HG02970 (cell line): Measurements from ENCODE around the gene GCK.

Source experiments
- ATAC-seq: cut with Tn5 transposase; IDR thresholded peaks from one replicate; pipeline ENCODE4 v1.9.1; 2021; ENCODE audit warnings: mild to moderate bottlenecking, moderate library complexity, moderate number of reproducible peaks; ENCODE audit not compliant: unreplicated experiment, low FRiP score

Gene GCK

DNA sequence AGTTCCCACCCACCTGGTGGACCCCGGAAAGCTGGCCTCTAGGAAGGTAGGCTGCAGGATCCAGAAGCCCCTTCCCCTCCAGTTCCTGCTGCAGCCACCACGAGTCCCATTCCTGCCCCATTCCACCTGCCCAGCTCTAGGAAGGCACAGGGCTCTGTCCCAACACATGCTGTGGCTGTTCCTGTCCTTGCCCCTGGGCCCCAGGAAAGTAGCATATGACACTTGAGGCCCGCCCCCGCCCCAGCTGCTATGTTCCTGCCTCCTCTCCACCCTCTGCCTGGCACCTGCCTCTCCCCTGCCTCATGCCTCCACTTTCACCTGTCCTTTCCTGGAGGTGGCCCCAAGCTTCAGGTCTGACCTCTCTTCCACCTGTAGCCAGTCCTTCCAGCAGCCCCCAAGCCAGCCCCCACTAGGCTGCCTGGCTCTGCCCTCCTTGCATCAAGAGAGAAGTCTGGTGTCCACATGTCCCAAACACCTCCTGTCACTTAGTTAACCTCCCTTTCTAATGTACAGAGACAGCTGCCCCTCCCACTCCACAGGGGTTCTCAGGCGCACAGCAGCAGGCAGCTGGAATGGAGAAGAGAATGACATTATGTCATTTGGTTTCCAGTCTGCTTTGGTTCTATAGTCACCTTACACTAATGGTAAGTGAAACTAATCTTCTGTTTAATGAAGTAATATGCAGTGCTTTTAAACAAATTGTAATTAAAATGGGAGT, 34.3 kb upstream of the GCK start:
- no peak for ATAC-seq

DNA sequence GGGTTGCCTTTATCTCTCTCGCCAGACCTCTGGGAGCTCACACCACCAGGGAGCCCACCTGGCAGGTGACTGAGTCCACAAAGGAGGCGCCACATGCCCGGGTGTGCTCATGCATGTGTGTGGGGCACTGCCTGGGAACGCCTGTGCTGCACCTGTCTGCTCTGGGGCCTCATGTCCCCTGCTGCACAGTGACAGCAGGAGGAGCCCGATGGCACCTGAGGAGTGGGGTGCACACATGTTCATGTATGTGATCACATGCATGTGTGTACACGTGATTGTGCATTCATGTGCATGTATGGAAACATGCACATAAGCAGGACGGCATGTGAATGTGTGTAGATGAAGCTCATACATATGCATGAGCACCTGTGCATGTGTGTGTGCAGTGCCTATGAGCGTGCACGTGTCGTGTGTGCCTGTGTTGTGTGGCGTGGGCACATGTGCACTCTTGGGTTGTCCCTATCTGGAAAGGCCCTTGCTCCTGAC, 33.6 kb upstream of the GCK start:
- ATAC-seq, result no peak

DNA sequence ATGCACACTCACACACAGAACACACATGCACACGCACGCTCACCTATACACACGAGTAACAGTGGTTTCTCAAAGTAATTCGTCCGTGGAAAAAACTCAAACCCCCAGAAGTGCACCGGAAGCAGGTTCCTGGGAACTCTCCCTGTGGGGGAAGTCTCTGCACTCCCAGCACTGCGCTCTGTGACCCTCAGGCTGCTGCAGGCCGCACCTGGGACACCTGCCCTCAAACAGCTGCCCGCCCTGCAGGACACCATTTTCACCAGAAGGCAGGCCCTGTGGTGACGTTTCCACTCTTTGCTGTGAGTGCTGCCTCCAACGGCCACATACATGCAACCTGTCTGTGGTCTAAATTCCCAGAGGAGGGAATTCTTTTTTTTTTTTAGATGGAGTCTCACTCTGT, 32.8 kb upstream of the GCK start:
- ATAC-seq, result no peak

DNA sequence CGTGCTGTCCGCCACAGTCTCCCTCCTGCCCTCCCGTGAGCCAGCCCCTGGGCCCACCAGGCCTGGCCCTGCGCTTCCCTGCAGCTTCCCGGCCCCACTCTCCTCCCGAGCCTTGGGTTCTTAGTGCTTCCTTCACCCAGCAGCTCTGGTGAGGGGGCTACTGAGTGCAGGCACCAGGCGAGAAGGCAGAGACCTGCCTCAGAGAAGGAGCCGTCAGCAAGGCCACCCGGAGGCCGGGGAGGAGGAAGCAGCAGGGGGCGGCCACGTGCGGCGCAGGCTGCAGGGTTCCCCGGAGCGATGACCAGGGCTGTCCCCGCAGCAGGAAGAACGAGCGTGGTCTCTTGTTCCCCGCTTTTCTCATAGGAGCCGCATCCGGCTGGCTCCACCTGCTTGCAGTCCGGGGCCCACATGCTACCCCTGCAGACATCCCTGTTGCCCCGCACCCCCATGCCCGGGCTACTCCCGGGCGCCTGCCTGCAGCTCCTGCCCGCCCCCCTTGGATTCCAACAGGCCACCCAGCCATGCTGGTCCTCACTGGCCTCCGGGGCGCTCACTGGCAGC, 32.1 kb upstream of the GCK start:
- no peak for ATAC-seq

DNA sequence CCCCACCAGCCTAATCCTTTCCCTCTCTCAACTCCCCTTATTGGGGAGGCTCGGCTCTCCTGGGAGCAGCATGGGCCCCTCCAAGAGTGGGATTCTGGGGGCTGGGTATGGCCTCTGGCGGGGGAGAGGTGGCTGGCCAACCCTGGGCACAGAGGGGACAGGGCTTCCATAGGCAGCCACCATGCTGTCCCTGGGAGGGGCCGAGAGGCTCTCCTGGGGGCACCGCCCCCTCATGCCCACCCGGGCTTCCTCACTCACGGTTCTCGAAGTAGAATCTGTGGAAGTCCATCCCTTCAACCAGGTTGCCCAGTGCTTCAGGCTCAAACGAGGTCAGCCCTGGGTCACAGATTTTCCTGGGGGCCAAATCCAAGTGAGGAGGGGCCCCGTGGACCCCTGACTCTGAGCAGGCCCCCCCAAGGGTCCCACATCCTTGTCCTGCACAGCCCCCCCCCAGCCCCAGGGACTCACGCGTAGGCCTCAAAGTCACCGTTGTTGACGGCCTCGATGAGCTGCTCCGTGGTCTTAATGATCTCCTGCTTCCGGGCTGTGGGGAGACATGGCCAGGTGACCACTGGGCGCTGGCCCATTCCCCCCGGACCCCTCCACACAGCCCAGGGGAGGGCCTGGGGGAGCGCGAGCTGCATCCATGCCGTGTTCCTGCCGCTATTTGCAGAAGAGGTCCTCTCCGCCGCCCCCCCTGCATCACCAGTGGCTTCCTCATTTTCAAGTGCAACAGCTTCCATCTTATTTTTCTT, 31.3 kb upstream of the GCK start:
- no peak for ATAC-seq

DNA sequence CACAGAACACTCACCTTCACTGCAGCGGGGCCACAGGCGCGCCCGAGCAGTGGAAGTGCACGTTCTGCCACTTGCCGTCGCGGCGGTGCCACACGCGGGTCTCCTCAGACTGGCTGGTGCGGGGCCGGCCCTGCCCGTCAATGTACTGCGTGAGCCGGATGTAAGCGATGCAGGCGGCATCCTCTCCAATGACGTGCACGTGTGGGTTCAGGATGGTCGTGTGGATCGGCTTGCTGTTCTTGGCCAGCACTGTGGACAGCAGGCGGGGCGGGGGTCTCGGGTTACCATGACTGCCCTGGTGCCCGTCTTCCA, 30.8 kb upstream of the GCK start:
- no peak for ATAC-seq

DNA sequence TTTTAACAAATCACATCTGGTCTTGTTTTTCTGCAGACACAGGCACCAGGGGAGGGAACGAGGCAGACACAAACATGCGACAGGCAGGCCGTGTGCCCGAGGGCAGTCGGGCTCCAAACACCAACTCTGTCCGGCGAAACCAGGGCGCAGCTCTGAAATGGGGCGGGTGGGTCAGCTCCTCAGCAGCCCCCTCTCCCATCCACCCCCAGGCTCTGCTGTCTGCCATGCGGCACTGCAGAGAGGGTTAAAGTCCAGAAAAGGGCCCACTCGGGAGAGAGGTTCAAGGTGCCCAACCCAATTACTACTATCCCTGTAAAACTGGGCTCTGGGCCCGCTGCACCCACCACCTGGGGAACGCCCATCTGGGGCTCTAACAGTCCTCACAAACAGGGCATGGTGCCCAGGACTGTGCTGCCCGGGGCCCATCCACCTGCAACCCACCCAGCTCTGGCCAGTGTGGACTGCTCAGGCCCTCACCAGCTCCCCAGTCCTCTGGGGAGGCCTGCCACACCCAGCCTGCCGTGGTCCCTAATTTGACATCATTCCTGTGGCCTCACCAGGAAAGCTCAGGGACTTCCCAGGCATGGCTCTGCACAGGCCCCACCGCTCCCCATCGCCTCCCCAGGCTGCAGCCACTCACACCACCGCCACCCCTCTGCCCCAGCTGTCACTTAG, 30.3 kb upstream of the GCK start:
- ATAC-seq, result no peak

DNA sequence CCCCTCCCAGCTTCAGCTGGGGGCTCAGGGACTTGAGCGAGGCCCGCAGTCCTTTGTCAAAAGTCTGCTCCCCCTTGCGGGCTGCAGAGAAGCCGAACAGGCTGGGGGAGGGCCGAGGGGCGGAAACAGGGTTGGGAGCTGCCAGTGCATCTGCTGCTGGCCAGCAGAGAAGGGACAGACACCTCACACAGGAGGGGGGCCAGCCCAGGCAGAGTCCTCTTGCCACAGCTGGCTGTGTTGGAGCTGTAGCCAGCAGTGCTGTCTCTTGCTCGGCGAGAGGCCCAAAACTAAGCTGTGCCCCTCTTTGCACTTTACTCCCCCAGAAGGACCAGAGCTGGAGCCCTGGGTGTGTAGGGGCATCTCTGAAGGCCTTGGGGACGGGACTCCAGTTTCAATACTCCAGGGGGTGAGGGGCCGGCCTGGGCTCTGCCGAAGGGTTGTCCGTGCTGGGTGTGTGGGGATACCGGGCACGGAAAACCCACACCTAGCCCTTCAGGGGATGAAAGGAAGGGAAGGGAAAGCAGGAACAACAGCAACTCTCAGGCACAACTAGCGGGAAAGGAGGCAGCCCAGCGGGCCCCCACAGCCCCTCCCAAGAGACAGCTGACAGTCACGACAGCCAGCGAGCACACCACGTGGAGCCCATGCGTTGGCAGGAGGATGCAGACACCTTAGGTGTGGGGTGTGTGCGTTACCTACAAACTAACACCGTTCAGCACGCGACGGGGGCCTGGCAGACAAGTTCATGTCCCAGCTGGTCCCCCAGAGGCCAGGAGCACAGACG, 29.4 kb upstream of the GCK start:
- no peak for ATAC-seq

DNA sequence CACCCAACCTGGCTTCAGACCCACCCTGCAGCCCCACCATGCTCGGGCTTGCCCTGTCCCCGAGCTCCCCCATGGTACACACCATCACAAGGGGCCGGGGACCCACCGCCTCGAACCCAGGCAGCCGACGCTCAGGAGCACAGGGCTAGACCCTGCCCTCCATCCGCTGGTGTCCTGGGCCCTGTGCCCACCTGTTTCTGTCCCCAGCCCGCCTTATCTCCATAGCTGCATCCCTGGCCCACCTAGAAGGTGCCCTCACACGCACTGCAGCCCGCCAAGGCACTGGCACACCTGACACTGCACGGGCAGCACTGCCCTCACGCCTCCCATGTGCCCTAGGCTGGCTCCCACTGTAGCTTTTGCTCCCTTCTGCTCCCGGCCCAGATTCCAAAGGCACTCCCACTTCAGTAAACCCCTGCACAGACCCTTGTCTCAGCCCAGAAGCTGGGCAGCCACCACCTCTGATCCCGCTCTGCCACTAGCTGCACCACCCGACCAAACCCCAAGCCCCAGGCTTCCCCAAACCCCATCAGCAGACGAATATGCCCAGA, 28.7 kb upstream of the GCK start:
- ATAC-seq, result no peak

DNA sequence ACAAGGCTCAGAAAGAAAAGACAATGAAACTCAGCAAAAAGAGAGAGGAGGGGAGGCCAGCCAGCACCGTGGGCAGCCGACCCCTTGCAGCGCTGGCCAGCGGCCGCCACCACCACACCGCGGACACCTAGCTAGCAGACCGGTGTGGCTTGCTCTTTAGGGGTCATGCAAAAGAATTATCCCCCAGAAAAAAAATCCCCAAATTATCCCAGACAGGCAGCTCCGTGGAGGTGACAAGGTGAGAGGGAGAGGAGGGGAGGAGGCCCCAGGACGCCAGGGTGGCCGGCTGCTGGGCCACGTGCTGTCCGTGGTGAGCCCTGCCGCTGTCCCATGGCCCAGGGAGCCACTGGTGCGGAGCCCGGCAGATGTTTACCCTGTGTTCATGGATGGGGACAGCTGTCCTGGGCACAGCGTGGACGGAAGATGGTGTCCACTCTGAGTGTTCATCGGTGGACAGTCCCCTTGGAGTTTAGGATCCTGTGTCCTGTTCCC, 28.0 kb upstream of the GCK start:
- ATAC-seq, result no peak

DNA sequence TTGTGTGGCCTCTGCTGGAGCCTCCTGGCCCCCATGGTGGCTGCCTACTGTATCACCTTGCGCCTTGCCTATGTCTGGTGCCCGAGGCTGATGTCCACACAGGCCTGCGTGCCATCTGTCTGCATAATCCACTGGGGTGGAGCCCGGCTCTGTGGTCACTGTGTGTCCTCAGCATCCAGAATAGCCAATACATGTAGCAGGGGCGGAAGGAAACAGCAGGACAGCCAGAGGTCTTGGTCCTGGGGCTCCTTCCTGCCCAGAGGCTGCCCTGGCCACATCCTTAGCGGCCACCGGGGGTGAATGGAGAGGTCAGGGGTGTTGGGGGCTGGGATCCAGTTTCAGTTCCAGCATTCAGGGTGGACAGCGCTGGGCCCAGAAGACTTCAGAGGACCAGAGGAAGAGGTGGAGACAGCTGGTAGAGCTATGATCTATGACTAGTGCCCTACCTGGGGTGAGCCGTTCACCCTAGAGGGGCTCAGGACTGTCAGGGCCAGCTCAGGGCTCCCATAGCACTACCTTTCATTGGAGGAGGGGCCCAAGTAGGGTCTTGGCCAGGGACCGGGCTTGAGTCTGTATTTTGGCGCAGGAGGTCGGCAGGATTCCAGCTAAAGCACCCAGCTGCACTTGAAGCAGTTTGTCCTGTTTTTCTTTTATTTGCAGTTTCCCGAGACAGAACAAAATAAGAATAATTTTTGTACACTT, 27.4 kb upstream of the GCK start:
- no peak for ATAC-seq

DNA sequence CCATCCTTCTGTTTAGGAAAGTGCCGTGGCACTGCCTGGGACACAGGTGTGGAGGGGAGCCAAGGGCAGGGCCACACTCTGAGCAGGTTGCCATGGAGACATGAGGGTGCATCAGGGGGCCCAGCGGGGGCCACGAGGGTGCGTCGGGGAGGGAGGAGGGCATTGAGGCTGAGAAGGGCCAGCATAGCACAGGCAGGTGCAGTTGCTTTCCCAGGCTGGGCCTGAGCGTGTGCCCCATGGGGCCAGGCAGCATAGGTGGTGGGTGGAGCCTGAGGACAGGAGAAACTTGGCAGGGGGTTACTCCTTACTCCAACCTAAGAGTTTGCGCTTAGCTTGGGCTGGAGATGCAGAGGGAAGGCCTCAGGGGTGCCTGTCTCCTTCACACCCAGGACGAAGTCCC, 26.8 kb upstream of the GCK start:
- no peak for ATAC-seq

DNA sequence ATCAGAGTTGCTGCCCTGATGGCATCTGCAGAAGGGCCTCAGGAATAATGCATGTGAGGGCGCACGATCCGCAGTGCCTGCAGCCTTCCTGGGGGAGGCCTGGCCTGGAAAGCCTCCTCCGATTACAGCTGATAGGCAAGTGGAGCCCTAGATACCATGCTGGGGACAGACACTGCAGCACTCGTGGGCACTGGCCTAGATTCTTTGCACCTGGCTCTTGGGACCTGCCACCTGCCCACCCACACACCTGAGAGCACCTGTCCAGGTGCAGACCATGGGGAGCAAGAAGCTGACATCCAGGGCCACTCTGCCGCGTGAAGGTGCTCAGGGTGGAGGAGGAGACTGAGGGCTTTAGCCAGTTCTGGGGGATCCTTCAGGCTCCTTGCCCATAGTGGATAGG, 26.3 kb upstream of the GCK start:
- no peak for ATAC-seq

DNA sequence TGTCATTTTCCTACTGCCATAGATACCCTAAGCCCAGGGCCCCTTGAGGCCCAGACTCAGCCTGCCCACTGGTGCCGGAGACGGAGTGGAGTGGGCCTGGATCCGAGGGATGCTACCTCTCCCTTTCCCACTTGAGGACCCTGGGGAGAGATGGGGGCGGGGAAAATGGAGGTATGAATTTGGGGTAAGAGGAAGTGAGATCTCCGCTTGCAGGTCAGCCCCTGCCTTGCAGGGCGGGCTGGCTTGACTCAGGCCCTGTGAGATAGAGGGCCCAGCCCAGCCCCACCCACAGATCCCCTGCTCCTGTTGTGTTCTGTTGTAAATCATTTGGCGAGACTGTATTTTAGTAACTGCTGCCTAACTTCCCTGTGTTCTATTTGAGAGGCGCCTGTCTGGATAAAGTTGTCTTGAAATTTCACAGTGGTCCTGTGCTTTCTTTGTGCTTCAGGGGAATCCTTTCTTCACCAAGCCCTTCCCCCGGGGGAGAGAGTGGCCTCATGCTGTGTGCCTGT, 24.7 kb upstream of the GCK start:
- ATAC-seq, result no peak

DNA sequence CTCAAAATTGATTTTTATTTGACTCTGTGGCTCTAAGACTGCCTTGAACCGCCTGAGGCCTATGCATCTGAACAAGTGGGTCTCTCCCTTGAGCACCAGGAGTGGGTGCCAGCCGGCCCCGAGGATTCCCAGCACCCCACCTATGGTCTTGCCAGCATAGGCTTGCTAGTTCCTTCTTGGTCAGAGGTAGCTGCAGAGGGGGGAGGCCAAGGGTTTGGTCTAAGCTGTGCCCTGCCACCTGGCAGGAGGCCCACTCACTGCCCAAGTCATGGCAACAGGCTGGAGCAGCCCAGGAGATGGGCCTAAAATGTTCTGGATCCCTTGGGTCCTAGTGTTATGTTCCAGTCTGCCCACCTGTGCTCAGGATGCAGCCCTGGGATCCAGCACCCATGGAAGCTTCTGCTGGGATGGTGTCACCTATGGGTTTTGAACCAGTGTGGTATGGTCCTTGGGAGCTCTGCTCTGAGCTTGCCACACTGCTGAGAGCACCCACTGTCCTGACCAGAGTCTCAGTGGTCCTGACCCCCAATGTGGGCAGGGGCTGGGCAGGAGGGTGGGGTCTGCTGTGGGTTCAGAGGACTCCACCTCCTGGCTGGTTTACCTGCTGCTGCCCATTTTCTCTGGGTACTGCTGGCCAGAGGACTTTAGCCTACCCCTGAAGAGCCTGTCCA, 24.1 kb upstream of the GCK start:
- no peak for ATAC-seq

DNA sequence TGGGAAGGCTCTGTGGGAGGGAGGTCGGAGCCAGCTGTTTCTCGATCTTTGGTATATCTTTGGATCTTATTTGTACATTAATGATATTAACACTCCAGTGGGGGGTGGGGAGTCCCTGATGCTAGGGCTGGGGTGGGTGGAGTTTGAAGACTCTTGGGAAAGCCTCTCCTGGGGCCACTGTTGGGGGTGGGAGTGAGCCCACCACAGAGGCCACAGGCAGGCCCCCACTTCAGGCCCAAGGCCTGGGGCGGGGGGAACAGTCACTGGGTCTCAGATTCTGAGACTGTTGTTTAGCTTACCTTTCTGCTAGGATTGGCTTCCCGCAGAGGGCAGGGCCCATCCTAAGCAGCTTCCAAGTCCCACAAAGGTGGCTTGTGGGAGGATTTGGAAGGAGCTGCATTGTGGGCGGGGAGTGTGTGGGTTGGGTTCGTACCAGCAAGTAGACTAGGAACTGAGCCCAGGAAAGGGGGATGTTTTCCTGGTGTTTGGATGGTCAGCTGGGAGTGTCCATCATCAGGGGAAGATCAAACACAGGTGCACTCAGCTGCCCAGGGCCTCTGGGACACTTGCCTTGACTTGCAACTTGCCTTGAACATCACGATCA, 23.4 kb upstream of the GCK start:
- no peak for ATAC-seq

DNA sequence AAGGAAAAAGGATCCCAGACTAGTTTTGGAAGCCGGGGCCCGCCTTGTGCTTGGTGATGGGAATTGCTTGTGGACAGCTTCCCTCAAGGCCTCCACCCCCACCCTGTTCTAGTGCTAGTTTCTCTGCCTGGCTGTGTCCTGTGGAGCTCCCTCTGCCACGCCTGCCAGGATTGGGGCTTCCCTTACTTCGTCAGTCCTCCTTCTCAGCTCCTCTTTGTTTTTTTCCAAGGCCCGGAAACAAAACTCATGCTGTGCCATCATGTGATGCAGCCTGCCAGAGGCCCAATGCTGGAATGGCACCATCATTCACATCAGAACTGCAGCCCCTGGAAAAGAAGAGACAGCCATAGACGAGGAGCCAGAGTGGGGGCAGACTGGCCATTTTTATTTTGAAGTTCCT, 22.8 kb upstream of the GCK start:
- ATAC-seq, result no peak

DNA sequence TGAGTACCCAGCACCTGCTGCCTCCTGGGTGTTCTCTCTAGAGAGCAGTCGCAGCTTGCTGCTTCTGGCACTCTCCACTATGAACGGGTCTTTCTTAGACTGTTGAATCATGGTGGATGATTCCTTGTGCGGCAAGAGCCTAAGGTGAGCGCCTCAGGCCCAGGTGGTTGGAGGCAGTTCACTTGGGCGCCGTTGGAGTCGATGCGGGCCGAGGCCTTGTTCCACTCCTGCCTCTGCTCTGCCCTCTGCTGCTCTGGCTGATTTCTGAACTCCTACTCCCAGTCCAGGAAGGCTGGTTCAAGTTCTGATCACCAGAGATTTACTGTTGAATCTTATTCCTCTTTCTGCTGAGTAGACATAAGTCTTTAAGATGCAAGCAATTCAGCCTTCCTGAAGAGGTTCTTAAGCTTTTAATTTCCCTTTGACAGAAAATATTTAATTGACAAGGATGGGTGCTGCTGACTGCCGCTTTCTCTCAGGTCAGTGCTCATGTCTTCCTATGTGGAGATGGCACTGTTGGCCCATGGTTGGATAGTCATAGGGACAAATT, 22.0 kb upstream of the GCK start:
- ATAC-seq, result no peak
